HCT116 (cell line): ENCODE measurements around the gene SLC44A4. TPM values are rescaled to one million over a fixed set of nuclear protein-coding genes. Genes with fewer than 3 reads are reported as not detected.

Experiments used
- ATAC-seq: fragments of 200-7000 bp; cut with Tn5 transposase; 2 replicates; pipeline ENCODE4 v1.9.1; 2020; ENCODE audit warnings: mild to moderate bottlenecking, moderate library complexity
- BruUV-seq: library from RNA; stranded (reverse); fragments of 400-500 nt; replicated peaks from 2 replicates; lab custom pipeline; 2021; lab: Mats Ljungman, UMichigan
- CTCF ChIA-PET: fragments of 300-600 bp; sonication (Branson Sonifier 250); formaldehyde crosslinking; loops from one replicate; lab custom pipeline; 2021; ENCODE audit warnings: antibody characterized with exemption; lab: Charles Lee
- POLR2A ChIA-PET: fragments of 300-600, 350-600 bp; sonication (Branson Sonifier 250); formaldehyde crosslinking; loops from one replicate; lab custom pipeline; 2021; ENCODE audit warnings: antibody characterized with exemption; lab: Charles Lee
- RAD21 ChIA-PET, 2 experiments: fragments of 300-600 bp; sonication (Branson Sonifier 250); formaldehyde crosslinking; loops; one replicate each; lab custom pipeline; 2023; ENCODE audit warnings: low total read pairs in 2 of 2; ENCODE audit not compliant: uncharacterized antibody in 2 of 2, unreplicated experiment in 2 of 2, low non-redundant PET in 1 of 2; lab: Charles Lee
- DNase-seq: peaks from one replicate; pipeline ENCODE4 v3.0.0-alpha.2; 2010; ENCODE audit warnings: low read depth, low spot score
- H2AFZ ChIP-seq: fragments of 200-600 bp; shearing (Covaris generic), sonication (generic); 2 replicates; pipeline ENCODE4 v1.6.1; 2017; ENCODE audit warnings: low read depth, mixed run types, mixed read lengths, antibody characterized with exemption, low read length; ENCODE audit not compliant: poor library complexity, severe bottlenecking
- H3K27ac ChIP-seq: 2 replicates; pipeline ENCODE4 v1.5.1; 2012; ENCODE audit warnings: low read depth, low read length
- H3K27me3 ChIP-seq: fragments of 200-600 bp; sonication (generic); 2 replicates; pipeline ENCODE4 v1.6.1; 2016; ENCODE audit warnings: mixed run types, low read length, mixed read lengths; ENCODE audit not compliant: insufficient read depth
- H3K36me3 ChIP-seq, 2 experiments: fragments of 200-500 bp in 1 of 2; fragments of 200-600 bp in 1 of 2; sonication (Bioruptor generic) in 1 of 2; sonication (generic) in 1 of 2; 2 replicates each; pipeline versions ENCODE4 v1.5.1 to v1.6.1; 2014 to 2016; ENCODE audit warnings: low read length in 2 of 2, inconsistent platforms in 1 of 2, mixed read lengths in 1 of 2, mixed run types in 1 of 2; ENCODE audit not compliant: insufficient read depth in 2 of 2, control insufficient read depth in 1 of 2
- H3K4me1 ChIP-seq, 2 experiments: fragments of 200-600 bp in 1 of 2; sonication (generic) in 1 of 2; 2 replicates each; pipeline versions ENCODE4 v1.5.1 to v1.6.1; 2012 to 2017; ENCODE audit warnings: low read length in 2 of 2, inconsistent platforms in 1 of 2, mild to moderate bottlenecking in 1 of 2, mixed read lengths in 1 of 2, mixed run types in 1 of 2, moderate library complexity in 1 of 2; ENCODE audit not compliant: insufficient read depth in 2 of 2, control insufficient read depth in 1 of 2
- H3K4me2 ChIP-seq: fragments of 200-600 bp; sonication (generic); 2 replicates; pipeline ENCODE4 v1.6.1; 2017; ENCODE audit warnings: mixed run types, low read length, mixed read lengths
- H3K4me3 ChIP-seq, 2 experiments: fragments of 200-600 bp in 1 of 2; sonication (generic) in 1 of 2; replicated peaks in 1 of 2; 2 replicates each; pipeline ENCODE4 v1.5.1; 2011 to 2016; ENCODE audit warnings: low read length in 2 of 2, control low read depth in 1 of 2, low read depth in 1 of 2, mild to moderate bottlenecking in 1 of 2, mixed read lengths in 1 of 2, mixed run types in 1 of 2
- H3K79me2 ChIP-seq: fragments of 200-600 bp; sonication (generic); 2 replicates; pipeline ENCODE4 v1.6.1; 2017; ENCODE audit warnings: mild to moderate bottlenecking, mixed run types, low read length, moderate library complexity, mixed read lengths; ENCODE audit not compliant: insufficient read depth
- H3K9ac ChIP-seq: fragments of 200-600 bp; sonication (generic); 2 replicates; pipeline ENCODE4 v1.6.1; 2016; ENCODE audit warnings: low read length, mixed read lengths
- H3K9me2 ChIP-seq: fragments of 200-600 bp; sonication (generic), shearing (Covaris generic); 2 replicates; pipeline ENCODE4 v1.6.1; 2017; ENCODE audit warnings: mixed run types, mild to moderate bottlenecking, moderate library complexity; ENCODE audit not compliant: insufficient read depth
- H3K9me3 ChIP-seq, 2 experiments: fragments of 200-500 bp in 1 of 2; fragments of 200-600 bp in 1 of 2; sonication (Bioruptor generic) in 1 of 2; sonication (generic) in 1 of 2; 2 replicates each; pipeline ENCODE4 v1.6.1; 2014 to 2017; ENCODE audit warnings: low read length in 2 of 2, mixed read lengths in 2 of 2, inconsistent platforms in 1 of 2, low read depth in 1 of 2, mild to moderate bottlenecking in 1 of 2, mixed run types in 1 of 2, moderate library complexity in 1 of 2; ENCODE audit not compliant: control insufficient read depth in 1 of 2, insufficient read depth in 1 of 2
- H4K20me1 ChIP-seq: fragments of 200-600 bp; sonication (generic), shearing (Covaris generic); 2 replicates; pipeline ENCODE4 v1.6.1; 2017; ENCODE audit warnings: mixed run types, mild to moderate bottlenecking, moderate library complexity; ENCODE audit not compliant: insufficient read depth
- ATF3 ChIP-seq: IDR thresholded peaks from 2 replicates; pipeline ENCODE4 v1.6.1; 2012
- CEBPB ChIP-seq: IDR thresholded peaks from 2 replicates; pipeline ENCODE4 v1.6.1; 2012; ENCODE audit warnings: low read depth
- MAX ChIP-seq: IDR thresholded peaks from 2 replicates; pipeline ENCODE4 v1.6.1; 2012
- POLR2A ChIP-seq: IDR thresholded peaks from 2 replicates; pipeline ENCODE4 v1.7.0; 2011; ENCODE audit warnings: borderline replicate concordance; ENCODE audit not compliant: insufficient read depth, insufficient read length; ENCODE audit errors: extremely low read depth
- RAD21 ChIP-seq: IDR thresholded peaks from 2 replicates; pipeline ENCODE4 v1.6.1; 2012; ENCODE audit warnings: low read depth, mild to moderate bottlenecking
- SIN3A ChIP-seq: IDR thresholded peaks from 2 replicates; pipeline ENCODE4 v1.6.1; 2012; ENCODE audit warnings: low read depth
- YY1 ChIP-seq: IDR thresholded peaks from 2 replicates; pipeline ENCODE4 v1.6.1; 2011; ENCODE audit warnings: low read length, low read depth, moderate library complexity, mild to moderate bottlenecking; ENCODE audit not compliant: insufficient replicate concordance; ENCODE audit errors: extremely low read depth
- ZFX ChIP-seq: fragments of 450-650 bp; IDR thresholded peaks from 2 replicates; pipeline ENCODE4 v1.6.1; 2017
- intact Hi-C: fragments of 100-400 bp; cut with micrococcal nuclease; formaldehyde crosslinking; loops from 2 replicates; pipeline ENCODE4 v1.10.0; 2022
- total RNA-seq: library from RNA; stranded (reverse); gene quantifications from one replicate; pipeline ENCODE4 v1.2.1, GENCODE V29; 2021; ENCODE audit not compliant: unreplicated experiment

SLC44A4 gene
- total RNA-seq, 1 experiment from 2014 or later = 0.74 TPM

GRCh38 chr6:31860349-31860748 lies 18.4 kb downstream of the SLC44A4 start:
- Histone ChIP-seq H3K4me2 (no peak overlapping the region), H3K27me3 (no peaks in the 10 kb centered on the region)
- TF ChIP-seq ATF3 (no peak), YY1 (no peak), SIN3A (no peak), POLR2A (no peak)
- TF ChIP-seq, all 23 proteins: peak for 0
- ATAC-seq (no peak), DNase-seq (no peak)
- Histone ChIP-seq H3K9me3 (no peaks in the 10 kb centered on the region), H3K79me2 (no peaks in the 10 kb centered on the region), H3K4me3 (no peak overlapping the region), H3K36me3 (no peaks in the 10 kb centered on the region), H3K4me1 (peaks cover 0 to 30% of the 10 kb centered on the region in 2 experiments; a peak in 3 of 4 replicates), H3K9ac (no peak overlapping the region), H3K9me2 (no peaks in the 10 kb centered on the region), H4K20me1 (no peaks in the 10 kb centered on the region), H3K27ac (no peak overlapping the region), H2AFZ (no peak overlapping the region)
- ChIA-PET CTCF (no interaction called here), RAD21 (no interaction called here), POLR2A (interaction anchor here (0.7 kb wide), 1 partner anchor 20 kb away, joined by 3 read pairs; no protein-coding TSS in a partner anchor)
- no TSS peak for BruUV-seq
- intact Hi-C loops = no loop called here

- Histone ChIP-seq H3K4me2 (no peak overlapping the region), H3K79me2 (no peaks in the 10 kb centered on the region), H3K4me1 (peaks cover 0 to 26% of the 10 kb centered on the region in 2 experiments; a peak in 2 of 4 replicates), H3K9me2 (no peaks in the 10 kb centered on the region), H3K9ac (no peak overlapping the region), H2AFZ (no peak overlapping the region), H3K4me3 (no peak overlapping the region), H3K36me3 (no peaks in the 10 kb centered on the region), H4K20me1 (no peaks in the 10 kb centered on the region), H3K27me3 (no peaks in the 10 kb centered on the region), H3K27ac (no peak overlapping the region), H3K9me3 (no peaks in the 10 kb centered on the region)
- no peak for ATAC-seq
- intact Hi-C loops = no loop called here
- BruUV-seq = no TSS peak
- POLR2A ChIA-PET = interaction anchor here (0.7 kb wide), 1 partner anchor 23 kb away, joined by 3 read pairs; no protein-coding TSS in a partner anchor
- no peak for TF ChIP-seq POLR2A
- TF ChIP-seq RAD21 = no peak
- no peak for TF ChIP-seq ZFX
- no peak for TF ChIP-seq MAX
- TF ChIP-seq YY1 = no peak
- TF ChIP-seq CEBPB = no peak
- CTCF ChIA-PET = no interaction called here
- RAD21 ChIA-PET = no interaction called here
- no peak for DNase-seq
Observed at GRCh38 chr6:31859923-31860322, 18.9 kb downstream of the SLC44A4 start.
